Measurements from ENCODE around the gene CEP112. TPM values are rescaled to one million over a fixed set of nuclear protein-coding genes. Genes with fewer than 3 reads are reported as not detected.

CEP112 gene
- total and polyA plus RNA-seq, 2 experiments from 2014 or later, result 4.0 to 4.3 TPM

DNA sequence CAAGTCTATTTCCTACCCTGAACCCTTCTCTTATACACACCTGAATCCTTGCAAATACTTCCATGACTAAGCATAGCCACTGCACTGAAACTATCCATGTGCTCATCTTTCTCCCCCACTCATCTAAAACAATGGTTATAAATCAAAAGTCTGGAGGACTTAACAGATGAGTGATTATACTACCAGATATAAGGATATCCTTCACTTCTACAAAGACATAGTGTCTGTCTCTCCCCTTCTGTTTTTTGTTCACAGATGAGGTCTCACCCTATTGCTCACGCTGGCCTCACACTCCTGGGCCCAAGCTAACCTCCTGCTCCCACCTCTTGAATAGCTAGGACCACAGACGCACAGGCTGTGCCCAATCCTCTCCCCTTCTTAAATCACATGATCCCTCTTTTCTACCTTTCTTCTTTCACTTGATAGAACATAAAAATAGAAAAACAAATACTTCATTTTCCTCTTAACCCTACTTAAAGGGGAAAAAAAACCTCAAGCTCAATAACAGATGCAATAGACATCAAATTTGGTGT lies 19.2 kb downstream of the CEP112 start (continued):
- no peak for TF ChIP-seq ZNF462 (CRISPR knock-in tag; IDR thresholded peaks at IDR 0.05)
- TF ChIP-seq CREB1 (CRISPR knock-in tag; IDR thresholded peaks at IDR 0.05; ENCODE audit: low read depth), result no peak
- TF ChIP-seq ZNF331 (CRISPR knock-in tag; IDR thresholded peaks at IDR 0.05; ENCODE audit: low read depth), result no peak
- TF ChIP-seq CTCF (conservative IDR thresholded peaks at IDR 0.05; ENCODE audit: low read depth in 2 of 2), result no peak
- TF ChIP-seq STAT1 (IDR thresholded peaks at IDR 0.05; ENCODE audit: unreplicated experiment), result no peak
- no peak for TF ChIP-seq NANOG (IDR thresholded peaks at IDR 0.05; ENCODE audit: borderline replicate concordance)

GRCh38 chr17:66172144-66172543 lies 19.8 kb downstream of the CEP112 start:
- no peak for ATAC-seq

More at GRCh38 chr17:66172144-66172543, 19.8 kb downstream of the CEP112 start:
- Histone ChIP-seq H3K4me1 (ENCODE audit: insufficient read depth) (no peaks in the 10 kb centered on the region), H4K20me1 (replicated peaks; ENCODE audit: insufficient read depth) (no peaks in the 10 kb centered on the region), H3K36me3 (ENCODE audit: insufficient read depth) (no peaks in the 10 kb centered on the region), H3F3A (replicated peaks; ENCODE audit: low read depth) (no peaks in the 10 kb centered on the region), H3K79me2 (replicated peaks; ENCODE audit: insufficient read depth) (no peaks in the 10 kb centered on the region), H2AFZ (no peak overlapping the region), H3K9me2 (ENCODE audit: insufficient read depth) (no peaks in the 10 kb centered on the region), H3K4me2 (no peak overlapping the region), H3K27me3 (ENCODE audit: insufficient read depth) (no peaks in the 10 kb centered on the region), H3K27ac (ENCODE audit: low read depth) (no peak overlapping the region), H3K4me3 (no peak overlapping the region)
- Mint-ChIP-seq H3K27ac (no peak overlapping the region), H3K36me3 (ENCODE audit: low read depth) (no peaks in the 10 kb centered on the region), H3K9me3 (no peaks in the 10 kb centered on the region), H3K4me1 (no peaks in the 10 kb centered on the region), H3K27me3 (ENCODE audit: insufficient read depth, low read depth, poor library complexity) (peaks cover 2% of the 10 kb centered on the region), H3K4me3 (no peak overlapping the region)
- TF ChIP-seq POLR2AphosphoS5 (IDR thresholded peaks at IDR 0.05; ENCODE audit: low read depth) (no peak), ZNF114 (CRISPR knock-in tag; IDR thresholded peaks at IDR 0.05) (no peak)
- no peak for DNase-seq (ENCODE audit: low spot score)
